ENCODE measurements around the gene CSPG5.

Gene CSPG5

GRCh38 chr3:47573190-47574172 lies 5.2 kb downstream of the CSPG5 start:
- TF ChIP-seq ZNF274 (IDR thresholded peaks at IDR 0.05; ENCODE audit: low read depth, low read length) = no peak
- H3K4me3 ChIP-seq (ENCODE audit: low read length) = no peak overlapping the region

- H3K4me3 ChIP-seq (ENCODE audit: low read length) = no peak overlapping the region
- no peak for TF ChIP-seq ZNF274 (IDR thresholded peaks at IDR 0.05; ENCODE audit: low read depth, low read length)
These were observed 7.1 kb downstream of the CSPG5 start for GRCh38 chr3:47571391-47572175.

GRCh38 chr3:47568901-47569300 lies 9.8 kb downstream of the CSPG5 start:
- TF ChIP-seq ZNF274 (IDR thresholded peaks at IDR 0.05; ENCODE audit: low read depth, low read length) = no peak

GRCh38 chr3:47567149-47567548 lies 11.5 kb downstream of the CSPG5 start:
- no peak for TF ChIP-seq ZNF274 (IDR thresholded peaks at IDR 0.05; ENCODE audit: low read depth, low read length)
- no peak overlapping the region for H3K4me3 ChIP-seq (ENCODE audit: low read length)

More at GRCh38 chr3:47568901-47569300, 9.8 kb downstream of the CSPG5 start:
- H3K4me3 ChIP-seq (ENCODE audit: low read length) = no peak overlapping the region

GRCh38 chr3:47566667-47567066 lies 12.0 kb downstream of the CSPG5 start:
- no peak for TF ChIP-seq ZNF274 (IDR thresholded peaks at IDR 0.05; ENCODE audit: low read depth, low read length)
- H3K4me3 ChIP-seq (ENCODE audit: low read length) = no peak overlapping the region

GRCh38 chr3:47565734-47566550 lies 12.7 kb downstream of the CSPG5 start:
- H3K4me3 ChIP-seq (ENCODE audit: low read length) = no peak overlapping the region
- no peak for TF ChIP-seq ZNF274 (IDR thresholded peaks at IDR 0.05; ENCODE audit: low read depth, low read length)

GRCh38 chr3:47556351-47556750 lies 22.3 kb downstream of the CSPG5 start:
- H3K4me3 ChIP-seq (ENCODE audit: low read length) = no peak overlapping the region
- TF ChIP-seq ZNF274 (IDR thresholded peaks at IDR 0.05; ENCODE audit: low read depth, low read length) = no peak

- H3K4me3 ChIP-seq (ENCODE audit: low read length) = no peak overlapping the region
- no peak for TF ChIP-seq ZNF274 (IDR thresholded peaks at IDR 0.05; ENCODE audit: low read depth, low read length)
These were observed 24.3 kb downstream of the CSPG5 start for GRCh38 chr3:47554335-47554734.

GRCh38 chr3:47553407-47553806 lies 25.3 kb downstream of the CSPG5 start:
- TF ChIP-seq ZNF274 (IDR thresholded peaks at IDR 0.05; ENCODE audit: low read depth, low read length) = no peak

GRCh38 chr3:47542471-47543173 lies 36.0 kb downstream of the CSPG5 start:
- no peak overlapping the region for H3K4me3 ChIP-seq (ENCODE audit: low read length)

More at GRCh38 chr3:47553407-47553806, 25.3 kb downstream of the CSPG5 start:
- H3K4me3 ChIP-seq (ENCODE audit: low read length) = no peak overlapping the region

GRCh38 chr3:47541583-47542108 lies 37.0 kb downstream of the CSPG5 start:
- H3K4me3 ChIP-seq (ENCODE audit: low read length) = no peak overlapping the region
- no peak for TF ChIP-seq ZNF274 (IDR thresholded peaks at IDR 0.05; ENCODE audit: low read depth, low read length)

More at GRCh38 chr3:47542471-47543173, 36.0 kb downstream of the CSPG5 start:
- TF ChIP-seq ZNF274 (IDR thresholded peaks at IDR 0.05; ENCODE audit: low read depth, low read length) = no peak

- TF ChIP-seq ZNF274 (IDR thresholded peaks at IDR 0.05; ENCODE audit: low read depth, low read length) = no peak
- no peak overlapping the region for H3K4me3 ChIP-seq (ENCODE audit: low read length)
These were observed 38.4 kb downstream of the CSPG5 start for GRCh38 chr3:47540281-47540680.

GRCh38 chr3:47536967-47537366 lies 41.7 kb downstream of the CSPG5 start:
- no peak for TF ChIP-seq ZNF274 (IDR thresholded peaks at IDR 0.05; ENCODE audit: low read depth, low read length)
- H3K4me3 ChIP-seq (ENCODE audit: low read length) = no peak overlapping the region

Data from GM08714 (cell line).